Panc1 (cell line): Measurements from ENCODE around the gene LTB4R2. TPM values are rescaled to one million over a fixed set of nuclear protein-coding genes. Genes with fewer than 3 reads are reported as not detected.

Experiments
- ATAC-seq: fragments of 200-7000 bp; cut with Tn5 transposase; 2 replicates; pipeline ENCODE4 v1.9.1; 2020; ENCODE audit warnings: mild to moderate bottlenecking, moderate library complexity
- BruUV-seq: library from RNA; stranded (reverse); fragments of 400-500 nt; replicated peaks from 2 replicates; lab custom pipeline; 2021; lab: Mats Ljungman, UMichigan
- CTCF ChIA-PET: fragments of 300-600 bp; sonication (Branson Sonifier 250); formaldehyde crosslinking; loops from one replicate; lab custom pipeline; 2022; ENCODE audit warnings: antibody characterized with exemption; lab: Charles Lee
- POLR2A ChIA-PET: fragments of 300-600 bp; sonication (Branson Sonifier 250); formaldehyde crosslinking; loops from one replicate; lab custom pipeline; 2022; ENCODE audit warnings: antibody characterized with exemption; lab: Charles Lee
- DNase-seq: peaks from one replicate; pipeline ENCODE4 v3.0.0-alpha.2; 2010; ENCODE audit warnings: low read depth, low spot score
- H3K27ac ChIP-seq: 2 replicates; pipeline ENCODE4 v1.5.1; 2011; ENCODE audit warnings: mild to moderate bottlenecking, low read length, inconsistent platforms
- H3K27me3 ChIP-seq: fragments of 200-500 bp; sonication (Bioruptor generic); 2 replicates; pipeline ENCODE4 v1.6.0; 2014; ENCODE audit warnings: low read length, inconsistent platforms; ENCODE audit not compliant: control insufficient read depth, insufficient read depth
- H3K36me3 ChIP-seq: fragments of 200-500 bp; sonication (Bioruptor generic); 2 replicates; pipeline ENCODE4 v1.5.1; 2014; ENCODE audit warnings: inconsistent platforms, mild to moderate bottlenecking, low read length, moderate library complexity; ENCODE audit not compliant: control insufficient read depth, insufficient read depth
- H3K4me1 ChIP-seq: 2 replicates; pipeline ENCODE4 v1.5.1; 2011; ENCODE audit warnings: inconsistent platforms, mild to moderate bottlenecking, low read length, moderate library complexity; ENCODE audit not compliant: control insufficient read depth, insufficient read depth
- H3K4me3 ChIP-seq, 2 experiments: 2 replicates each; pipeline ENCODE4 v1.5.1; 2011 to 2012; ENCODE audit warnings: low read depth in 2 of 2, low read length in 2 of 2, mild to moderate bottlenecking in 2 of 2, inconsistent platforms in 1 of 2, moderate library complexity in 1 of 2
- H3K9me3 ChIP-seq: fragments of 200-500 bp; sonication (Bioruptor generic); 2 replicates; pipeline ENCODE4 v1.5.1; 2014; ENCODE audit warnings: low read depth, mild to moderate bottlenecking, inconsistent platforms, low read length, moderate library complexity; ENCODE audit not compliant: control insufficient read depth, insufficient read depth
- CTCF ChIP-seq: fragments of 450-650 bp; IDR thresholded peaks from 2 replicates; pipeline ENCODE4 v1.5.1; 2017; ENCODE audit warnings: mild to moderate bottlenecking
- POLR2AphosphoS5 ChIP-seq: IDR thresholded peaks from 2 replicates; pipeline ENCODE4 v1.6.1; 2012; ENCODE audit warnings: mild to moderate bottlenecking, low read depth, low read length, moderate library complexity
- REST ChIP-seq, 2 experiments: IDR thresholded peaks; 2 replicates each; pipeline ENCODE4 v1.6.1; 2011 to 2012; ENCODE audit warnings: low read depth in 2 of 2, control low read depth in 1 of 2, low read length in 1 of 2, mild to moderate bottlenecking in 1 of 2, moderate library complexity in 1 of 2; ENCODE audit not compliant: insufficient read depth in 1 of 2
- SIN3A ChIP-seq: IDR thresholded peaks from 2 replicates; pipeline ENCODE4 v1.6.1; 2012; ENCODE audit warnings: low read depth, mild to moderate bottlenecking, low read length, moderate library complexity, borderline replicate concordance; ENCODE audit not compliant: insufficient read depth
- TCF7L2 ChIP-seq: IDR thresholded peaks from 2 replicates; pipeline ENCODE4 v1.6.1; 2011; ENCODE audit warnings: mild to moderate bottlenecking, low read depth, low read length, inconsistent platforms
- in situ Hi-C: cut with HindIII; loops from 2 replicates; pipeline ENCODE4 v1.10.0; 2016; ENCODE audit warnings: low sequenced_read_pairs, low pct_unique_long_range_greater_than_20kb
- intact Hi-C: fragments of 100-400 bp; cut with micrococcal nuclease; formaldehyde crosslinking; loops from one replicate; pipeline ENCODE4 v1.10.0; 2022; ENCODE audit not compliant: unreplicated experiment
- total RNA-seq: library from RNA; stranded (reverse); gene quantifications from one replicate; pipeline ENCODE4 v1.2.1, GENCODE V29; 2021; ENCODE audit not compliant: unreplicated experiment

Gene LTB4R2
- total RNA-seq, 1 experiment from 2014 or later = 6.9 TPM

- H3K4me3 ChIP-seq = no peak overlapping the region
- TF ChIP-seq TCF7L2 (no peak), CTCF (no peak), REST (IDR thresholded peaks at IDR 0.05; ENCODE audit: insufficient read depth in 1 of 2, low read depth in 2 of 2, low read length in 1 of 2) (no peak), POLR2AphosphoS5 (no peak), SIN3A (no peak)
- no TSS peak for BruUV-seq
- H3K9me3 ChIP-seq = no peaks in the 10 kb centered on the region
- CTCF ChIA-PET = interaction anchor here (0.6 kb wide), 1 partner anchor 509 kb away, joined by 5 read pairs; no protein-coding TSS in a partner anchor
- H3K27me3 ChIP-seq = no peaks in the 10 kb centered on the region
- in situ Hi-C loops = no loop called here
- H3K27ac ChIP-seq = no peak overlapping the region
- ATAC-seq (no peak), DNase-seq (no peak)
- no peaks in the 10 kb centered on the region for H3K36me3 ChIP-seq
- no peaks in the 10 kb centered on the region for H3K4me1 ChIP-seq
- POLR2A ChIA-PET = no interaction called here
- intact Hi-C loops = no loop called here
Observed at GRCh38 chr14:24292118-24292807, 17.7 kb upstream of the LTB4R2 start.

- POLR2A ChIA-PET = no interaction called here
Observed at GRCh38 chr14:24293525-24293924, 16.4 kb upstream of the LTB4R2 start.

More at GRCh38 chr14:24293525-24293924, 16.4 kb upstream of the LTB4R2 start:
- no TSS peak for BruUV-seq
- in situ Hi-C loops = no loop called here
- no peak overlapping the region for H3K27ac ChIP-seq
- no peaks in the 10 kb centered on the region for H3K9me3 ChIP-seq
- no peaks in the 10 kb centered on the region for H3K36me3 ChIP-seq
- no peaks in the 10 kb centered on the region for H3K4me1 ChIP-seq
- ATAC-seq (no peak), DNase-seq (no peak)
- CTCF ChIA-PET = no interaction called here
- no peak overlapping the region for H3K4me3 ChIP-seq
- no peaks in the 10 kb centered on the region for H3K27me3 ChIP-seq
- intact Hi-C loops = no loop called here
- TF ChIP-seq POLR2AphosphoS5 (no peak), CTCF (no peak), REST (IDR thresholded peaks at IDR 0.05; ENCODE audit: insufficient read depth in 1 of 2, low read depth in 2 of 2, low read length in 1 of 2) (no peak), SIN3A (no peak), TCF7L2 (no peak)
